ENCODE measurements around the gene AATF. TPM values are rescaled to one million over a fixed set of nuclear protein-coding genes. Genes with fewer than 3 reads are reported as not detected.

Gene AATF
- polyA plus RNA-seq, 3 donors: 24.3 to 57.9 (median 41.1) TPM

GRCh38 chr17:37101306-37101705 is 152.6 kb downstream of the AATF start:
- Mint-ChIP-seq H3K27me3 (ENCODE audit: low read depth in 3 of 3) (peaks cover 0 to 1% (median 0%) of the 10 kb centered on the region in 3 donors), H3K36me3 (peaks cover 21 to 22% of the 10 kb centered on the region in 2 donors), H3K4me3 (no peak overlapping the region), H3K27ac (no peak overlapping the region), H3K9me3 (no peaks in the 10 kb centered on the region), H3K4me1 (peaks cover 20% of the 10 kb centered on the region)
- no peak for DNase-seq
- H3K4me2 ChIP-seq (replicated peaks; ENCODE audit: extremely low read depth, low read length, poor library complexity, severe bottlenecking): no peak overlapping the region
- no peaks in the 10 kb centered on the region for H3K79me2 ChIP-seq (ENCODE audit: insufficient read depth, low read length)
- TF ChIP-seq CTCF (IDR thresholded peaks at IDR 0.05): no peak
- peaks cover 5 to 18% of the 10 kb centered on the region in 2 donors for H3K36me3 ChIP-seq (replicated peaks in 1 of 2; ENCODE audit: control insufficient read depth in 1 of 2, insufficient read depth in 2 of 2, low read length in 2 of 2)
- H3K4me1 ChIP-seq (ENCODE audit: control insufficient read depth in 1 of 2, insufficient read depth in 2 of 2, low read length in 2 of 2): peaks cover 15 to 18% of the 10 kb centered on the region in 2 donors
- H3K4me3 ChIP-seq (replicated peaks in 1 of 3; ENCODE audit: low read depth in 2 of 3, low read length in 3 of 3): no peak overlapping the region
- no peaks in the 10 kb centered on the region for H3K27me3 ChIP-seq (ENCODE audit: control insufficient read depth in 2 of 2, insufficient read depth in 2 of 2, low read length in 2 of 2)
- 100% methylated on average over 2 of the region's 2 CpGs for WGBS (ENCODE audit: insufficient coverage)
- no peaks in the 10 kb centered on the region for H4K20me1 ChIP-seq (ENCODE audit: insufficient read depth, low read length)
- intact Hi-C loops (cut with micrococcal nuclease): no loop called here
- no peak overlapping the region for H2AFZ ChIP-seq (ENCODE audit: insufficient read depth, low read depth, low read length, poor library complexity, severe bottlenecking)
- H3K27ac ChIP-seq (ENCODE audit: low read depth in 1 of 2, low read length in 2 of 2): no peak overlapping the region
- no peaks in the 10 kb centered on the region for H3K9me3 ChIP-seq (replicated peaks in 1 of 2; ENCODE audit: control insufficient read depth in 1 of 2, insufficient read depth in 1 of 2, low read length in 2 of 2)
- H3K9ac ChIP-seq (ENCODE audit: insufficient read depth, low read length, poor library complexity, severe bottlenecking): no peak overlapping the region

GRCh38 chr17:37103231-37103630 is 154.5 kb downstream of the AATF start:
- Histone ChIP-seq H3K27me3 (ENCODE audit: control insufficient read depth in 2 of 2, insufficient read depth in 2 of 2, low read length in 2 of 2) (no peaks in the 10 kb centered on the region), H3K4me3 (replicated peaks in 1 of 3; ENCODE audit: low read depth in 2 of 3, low read length in 3 of 3) (no peak overlapping the region), H3K4me2 (replicated peaks; ENCODE audit: extremely low read depth, low read length, poor library complexity, severe bottlenecking) (no peak overlapping the region), H4K20me1 (ENCODE audit: insufficient read depth, low read length) (no peaks in the 10 kb centered on the region), H3K4me1 (ENCODE audit: control insufficient read depth in 1 of 2, insufficient read depth in 2 of 2, low read length in 2 of 2) (peaks cover 15 to 18% of the 10 kb centered on the region in 2 donors), H2AFZ (ENCODE audit: insufficient read depth, low read depth, low read length, poor library complexity, severe bottlenecking) (no peak overlapping the region), H3K79me2 (ENCODE audit: insufficient read depth, low read length) (no peaks in the 10 kb centered on the region), H3K9ac (ENCODE audit: insufficient read depth, low read length, poor library complexity, severe bottlenecking) (no peak overlapping the region), H3K9me3 (replicated peaks in 1 of 2; ENCODE audit: control insufficient read depth in 1 of 2, insufficient read depth in 1 of 2, low read length in 2 of 2) (no peaks in the 10 kb centered on the region), H3K36me3 (replicated peaks in 1 of 2; ENCODE audit: control insufficient read depth in 1 of 2, insufficient read depth in 2 of 2, low read length in 2 of 2) (peaks cover 3 to 10% of the 10 kb centered on the region in 2 donors), H3K27ac (ENCODE audit: low read depth in 1 of 2, low read length in 2 of 2) (no peak overlapping the region)
- no peak for DNase-seq
- intact Hi-C loops (cut with micrococcal nuclease): no loop called here
- peaks cover 5 to 11% of the 10 kb centered on the region in 2 donors for H3K36me3 Mint-ChIP-seq
- H3K27me3 Mint-ChIP-seq (ENCODE audit: low read depth in 3 of 3): peaks cover 0 to under 1% (median 0%) of the 10 kb centered on the region in 3 donors
- H3K9me3 Mint-ChIP-seq: no peaks in the 10 kb centered on the region
- peaks cover 20% of the 10 kb centered on the region for H3K4me1 Mint-ChIP-seq
- H3K4me3 Mint-ChIP-seq: no peak overlapping the region
- no CpG with 5 or more reads among the region's 4 CpGs for WGBS (ENCODE audit: insufficient coverage)
- TF ChIP-seq CTCF (IDR thresholded peaks at IDR 0.05): no peak
- no peak overlapping the region for H3K27ac Mint-ChIP-seq
